HepG2 (cell line): ENCODE measurements around the gene DNAH8. TPM values are rescaled to one million over a fixed set of nuclear protein-coding genes. Genes with fewer than 3 reads are reported as not detected.

ENCODE experiments used
- ATAC-seq: fragments of 200-7000 bp; cut with Tn5 transposase; 3 replicates; pipeline ENCODE4 v1.9.1; 2020; ENCODE audit warnings: mild to moderate bottlenecking, moderate library complexity
- BruUV-seq: library from RNA; stranded (reverse); fragments of 400-500 nt; replicated peaks from 2 replicates; lab custom pipeline; 2021; lab: Mats Ljungman, UMichigan
- CTCF ChIA-PET: fragments of 300-600 bp; formaldehyde crosslinking; extraction: SDS; loops from one replicate; lab custom pipeline; 2021; ENCODE audit warnings: low total read pairs, inconsistent platforms, low intra/inter-chr PET ratio; lab: Yijun Ruan, JAX
- POLR2A ChIA-PET: fragments of 350-600 bp; sonication (Branson Sonifier 250); formaldehyde crosslinking; loops from one replicate; lab custom pipeline; 2020; ENCODE audit warnings: antibody characterized with exemption, inconsistent platforms; lab: Yijun Ruan, JAX
- DNase-seq: peaks from one replicate; pipeline ENCODE4 v3.0.0-alpha.2; 2015; ENCODE audit warnings: low spot score
- FAIRE-seq: peaks from 3 replicates; lab custom pipeline; 2011; peaks lifted over from hg19 to GRCh38; lab: Jason Lieb, UNC
- H2AFZ ChIP-seq: one replicate; pipeline ENCODE4 v1.6.1; 2011; ENCODE audit warnings: low read length, inconsistent platforms
- H3K27ac ChIP-seq: fragments of 300-600 bp; 3 replicates; pipeline ENCODE4 v1.8.0; 2011; ENCODE audit warnings: mixed run types, mild to moderate bottlenecking, mixed read lengths, low read length, inconsistent platforms; ENCODE audit not compliant: insufficient read depth; ENCODE audit errors: extremely low read length
- H3K27me3 ChIP-seq, 2 experiments: fragments of 200-600 bp in 1 of 2; 2 replicates in 1 of 2; 3 replicates in 1 of 2; pipeline versions ENCODE4 v1.6.0 to v1.8.0; 2011; ENCODE audit warnings: low read length in 2 of 2, mild to moderate bottlenecking in 2 of 2, moderate library complexity in 2 of 2, inconsistent platforms in 1 of 2; ENCODE audit not compliant: insufficient read depth in 2 of 2, control insufficient read depth in 1 of 2
- H3K36me3 ChIP-seq, 2 experiments: fragments of 200-600 bp in 1 of 2; replicated peaks in 1 of 2; 2 replicates in 1 of 2; 3 replicates in 1 of 2; pipeline versions ENCODE4 v1.5.1 to v1.8.0; 2011; ENCODE audit warnings: low read length in 2 of 2, inconsistent platforms in 1 of 2; ENCODE audit not compliant: insufficient read depth in 2 of 2, control insufficient read depth in 1 of 2
- H3K4me1 ChIP-seq: 2 replicates; pipeline ENCODE4 v1.5.1; 2012; ENCODE audit warnings: low read length, inconsistent platforms; ENCODE audit not compliant: insufficient read depth
- H3K4me2 ChIP-seq: 2 replicates; pipeline ENCODE4 v1.6.0; 2011; ENCODE audit warnings: low read depth, low read length, inconsistent platforms
- H3K4me3 ChIP-seq, 3 experiments: fragments of 200-600 bp in 1 of 3; sonication (generic), shearing (Covaris generic) in 1 of 3; replicated peaks in 1 of 3; 2 replicates each; pipeline ENCODE4 v1.5.1; 2011 to 2016; ENCODE audit warnings: low read length in 3 of 3, inconsistent platforms in 2 of 3, low read depth in 2 of 3, mild to moderate bottlenecking in 2 of 3, control low read depth in 1 of 3, mixed read lengths in 1 of 3; ENCODE audit not compliant: insufficient read depth in 1 of 3
- H3K79me2 ChIP-seq: one replicate; pipeline ENCODE4 v1.6.1; 2011; ENCODE audit warnings: low read length, inconsistent platforms; ENCODE audit not compliant: insufficient read depth
- H3K9ac ChIP-seq: 2 replicates; pipeline ENCODE4 v1.6.0; 2011; ENCODE audit warnings: mild to moderate bottlenecking, low read depth, low read length, inconsistent platforms; ENCODE audit not compliant: insufficient read depth
- H3K9me3 ChIP-seq: 2 replicates; pipeline ENCODE4 v1.5.1; 2012; ENCODE audit warnings: mild to moderate bottlenecking, low read length
- H4K20me1 ChIP-seq: 2 replicates; pipeline ENCODE4 v1.6.0; 2011; ENCODE audit warnings: inconsistent platforms, mild to moderate bottlenecking, low read length, moderate library complexity; ENCODE audit not compliant: insufficient read depth
- KLF16 ChIP-seq, 2 experiments: sonication (generic) in 1 of 2; formaldehyde crosslinking in 1 of 2; IDR thresholded peaks; 2 replicates each; pipeline versions ENCODE4 v1.6.1 to v1.8.0; 2016 to 2023; ENCODE audit warnings: missing genetic modification reagents in 2 of 2, missing compliant biosample characterization in 1 of 2
- KLF6 ChIP-seq: IDR thresholded peaks from 2 replicates; pipeline ENCODE4 v1.8.0; 2016; ENCODE audit warnings: missing biosample characterization, missing genetic modification reagents
- MAFF ChIP-seq: IDR thresholded peaks from 2 replicates; pipeline ENCODE4 v1.6.1; 2011; ENCODE audit warnings: low read depth, low read length, improper control_type of control experiment
- MBNL3 ChIP-seq: fragments of 250-450 bp; sonication (Bioruptor Pico); conservative IDR thresholded peaks from 2 replicates; pipeline ENCODE4 v1.8.0; 2022; ENCODE audit warnings: mild to moderate bottlenecking, inconsistent platforms
- PHF21A ChIP-seq: sonication (generic); formaldehyde crosslinking; IDR thresholded peaks from 2 replicates; pipeline ENCODE4 v1.5.0; 2020; ENCODE audit warnings: mild to moderate bottlenecking, missing genetic modification reagents
- RFX5 ChIP-seq: IDR thresholded peaks from 2 replicates; pipeline ENCODE4 v1.6.1; 2011; ENCODE audit warnings: low read depth, low read length, improper control_type of control experiment
- RXRA ChIP-seq: sonication (generic); formaldehyde crosslinking; IDR thresholded peaks from 2 replicates; pipeline ENCODE4 v1.5.1; 2020; ENCODE audit warnings: missing genetic modification reagents
- SMYD3 ChIP-seq: sonication (generic); formaldehyde crosslinking; IDR thresholded peaks from 2 replicates; pipeline ENCODE4 v1.8.1; 2023; ENCODE audit warnings: mild to moderate bottlenecking, missing genetic modification reagents
- ZNF432 ChIP-seq: sonication (generic); formaldehyde crosslinking; IDR thresholded peaks from 2 replicates; pipeline ENCODE4 v1.5.0; 2020; ENCODE audit warnings: missing genetic modification reagents, mild to moderate bottlenecking, borderline replicate concordance
- ZNF777 ChIP-seq: sonication (generic); formaldehyde crosslinking; IDR thresholded peaks from 2 replicates; pipeline ENCODE4 v1.4.0; 2020; ENCODE audit warnings: missing genetic modification reagents
- WGBS: methylation state at CpG from one replicate; pipeline ENCODE4 v1.1.6; 2017; ENCODE audit warnings: low lambda C conversion rate; 5-methylcytosine and 5-hydroxymethylcytosine counted together
- in situ Hi-C: cut with HindIII; loops from 2 replicates; pipeline ENCODE4 v1.10.0; 2017; ENCODE audit warnings: low pct_unique_long_range_greater_than_20kb; ENCODE audit not compliant: extremely low pct_ligation_motif_present
- intact Hi-C: fragments of 100-400 bp; cut with micrococcal nuclease; formaldehyde crosslinking; loops from one replicate; pipeline ENCODE4 v1.10.0; 2022; ENCODE audit not compliant: unreplicated experiment
- polyA plus RNA-seq, 8 experiments: library from polyadenylated mRNA; depleted of rRNA in 3 of 8; stranded (reverse) in 7 of 8; unstranded in 1 of 8; fragments of >200 nt; fragmentation: Illumina TruSeq in 4 of 8; extraction: Trizol in 4 of 8; gene quantifications; 2 replicates each; pipeline versions ENCODE4 v1.2.1 to v1.2.3, GENCODE V29; 2011 to 2016; ENCODE audit warnings: low read depth in 4 of 8, missing spikeins in 1 of 8, mixed read lengths in 1 of 8; ENCODE audit not compliant: insufficient read depth in 1 of 8
- total RNA-seq, 5 experiments: library from RNA; depleted of rRNA; stranded (reverse); fragments of >200 nt; fragmentation: Illumina TruSeq; extraction: Trizol; gene quantifications; 2 replicates each; pipeline ENCODE4 v1.2.3, GENCODE V29; 2016; ENCODE audit warnings: low read depth in 1 of 5
- TF ChIP-seq, protein P1 (sequence below): sonication (generic); formaldehyde crosslinking; conservative IDR thresholded peaks from 2 replicates; pipeline ENCODE4 v1.8.1; 2023; ENCODE audit warnings: missing genetic modification reagents
- TF ChIP-seq, protein P2 (sequence below): IDR thresholded peaks from 2 replicates; pipeline ENCODE4 v1.6.1; 2018; ENCODE audit warnings: missing genetic modification reagents
- TF ChIP-seq, protein P3 (sequence below): sonication (generic); formaldehyde crosslinking; IDR thresholded peaks from 2 replicates; pipeline ENCODE4 v1.4.0; 2020; ENCODE audit warnings: low read depth, missing genetic modification reagents
- TF ChIP-seq, protein P4 (sequence below): sonication (generic); formaldehyde crosslinking; IDR thresholded peaks from 2 replicates; pipeline ENCODE4 v1.4.0; 2020; ENCODE audit warnings: missing genetic modification reagents, borderline replicate concordance

DNAH8 gene
- total and polyA plus RNA-seq, 2 of the 13 experiments (the other 11 are each of a cell fraction or from before 2014, with no cell fraction given), result not detected

DNA sequence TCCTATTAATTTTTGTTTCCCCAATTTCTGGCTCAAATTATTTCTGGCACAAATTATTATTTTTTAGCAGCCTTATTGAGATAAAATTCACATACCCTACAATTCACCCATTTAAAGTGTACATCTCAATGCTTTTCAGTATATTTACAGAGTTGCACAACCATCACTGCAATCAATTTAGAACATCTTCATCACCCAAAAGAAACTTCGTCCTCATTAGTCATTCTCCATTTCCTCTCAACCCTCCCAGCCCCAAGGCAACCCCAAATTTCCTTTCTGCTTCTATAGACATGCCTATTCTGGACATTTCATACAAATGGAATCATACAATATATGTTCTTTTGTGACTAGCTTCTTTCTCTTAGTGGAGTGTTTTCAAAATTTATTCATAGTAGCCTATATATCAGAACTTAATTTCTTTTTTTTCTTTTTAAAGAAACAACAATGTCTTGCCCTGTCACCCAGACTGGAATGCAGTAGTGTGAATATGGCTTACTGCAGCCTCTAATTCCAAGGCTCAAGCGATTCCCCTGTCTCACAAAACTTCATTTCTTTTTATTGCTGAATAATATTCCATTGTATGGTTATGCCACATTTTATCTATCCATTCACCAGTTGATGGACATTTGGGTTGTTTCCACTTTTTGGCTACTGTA lies 84.5 kb downstream of the DNAH8 start:
- DNase-seq (no peak), FAIRE-seq (no peak), ATAC-seq (no peak)
- H3K79me2 ChIP-seq, result no peaks in the 10 kb centered on the region
- H3K9me3 ChIP-seq, result no peaks in the 10 kb centered on the region
- POLR2A ChIA-PET, result no interaction called here
- H3K9ac ChIP-seq, result no peak overlapping the region
- H3K36me3 ChIP-seq, result no peaks in the 10 kb centered on the region
- H3K27ac ChIP-seq, result no peak overlapping the region
- CTCF ChIA-PET, result no interaction called here
- no peak overlapping the region for H3K4me3 ChIP-seq
- no TSS peak for BruUV-seq
- in situ Hi-C loops (no loop called here), intact Hi-C loops (no loop called here)
- no peaks in the 10 kb centered on the region for H4K20me1 ChIP-seq
- H3K27me3 ChIP-seq, result no peaks in the 10 kb centered on the region
- TF ChIP-seq KLF6 (CRISPR knock-in tag) (no peak), ZNF777 (no peak), MAFF (no peak), SMYD3 (CRISPR knock-in tag) (no peak), PHF21A (CRISPR knock-in tag) (no peak), MBNL3 (CRISPR knock-in tag) (no peak), KLF16 (CRISPR knock-in tag; IDR thresholded peaks at IDR 0.05) (no peak), RXRA (no peak), RFX5 (no peak), ZNF432 (CRISPR knock-in tag) (no peak)
- TF ChIP-seq, protein P1, sequence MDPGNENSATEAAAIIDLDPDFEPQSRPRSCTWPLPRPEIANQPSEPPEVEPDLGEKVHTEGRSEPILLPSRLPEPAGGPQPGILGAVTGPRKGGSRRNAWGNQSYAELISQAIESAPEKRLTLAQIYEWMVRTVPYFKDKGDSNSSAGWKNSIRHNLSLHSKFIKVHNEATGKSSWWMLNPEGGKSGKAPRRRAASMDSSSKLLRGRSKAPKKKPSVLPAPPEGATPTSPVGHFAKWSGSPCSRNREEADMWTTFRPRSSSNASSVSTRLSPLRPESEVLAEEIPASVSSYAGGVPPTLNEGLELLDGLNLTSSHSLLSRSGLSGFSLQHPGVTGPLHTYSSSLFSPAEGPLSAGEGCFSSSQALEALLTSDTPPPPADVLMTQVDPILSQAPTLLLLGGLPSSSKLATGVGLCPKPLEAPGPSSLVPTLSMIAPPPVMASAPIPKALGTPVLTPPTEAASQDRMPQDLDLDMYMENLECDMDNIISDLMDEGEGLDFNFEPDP (CRISPR knock-in tag), result no peak
- TF ChIP-seq, protein P2, sequence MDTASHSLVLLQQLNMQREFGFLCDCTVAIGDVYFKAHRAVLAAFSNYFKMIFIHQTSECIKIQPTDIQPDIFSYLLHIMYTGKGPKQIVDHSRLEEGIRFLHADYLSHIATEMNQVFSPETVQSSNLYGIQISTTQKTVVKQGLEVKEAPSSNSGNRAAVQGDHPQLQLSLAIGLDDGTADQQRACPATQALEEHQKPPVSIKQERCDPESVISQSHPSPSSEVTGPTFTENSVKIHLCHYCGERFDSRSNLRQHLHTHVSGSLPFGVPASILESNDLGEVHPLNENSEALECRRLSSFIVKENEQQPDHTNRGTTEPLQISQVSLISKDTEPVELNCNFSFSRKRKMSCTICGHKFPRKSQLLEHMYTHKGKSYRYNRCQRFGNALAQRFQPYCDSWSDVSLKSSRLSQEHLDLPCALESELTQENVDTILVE (CRISPR knock-in tag), result no peak
- TF ChIP-seq, protein P3, sequence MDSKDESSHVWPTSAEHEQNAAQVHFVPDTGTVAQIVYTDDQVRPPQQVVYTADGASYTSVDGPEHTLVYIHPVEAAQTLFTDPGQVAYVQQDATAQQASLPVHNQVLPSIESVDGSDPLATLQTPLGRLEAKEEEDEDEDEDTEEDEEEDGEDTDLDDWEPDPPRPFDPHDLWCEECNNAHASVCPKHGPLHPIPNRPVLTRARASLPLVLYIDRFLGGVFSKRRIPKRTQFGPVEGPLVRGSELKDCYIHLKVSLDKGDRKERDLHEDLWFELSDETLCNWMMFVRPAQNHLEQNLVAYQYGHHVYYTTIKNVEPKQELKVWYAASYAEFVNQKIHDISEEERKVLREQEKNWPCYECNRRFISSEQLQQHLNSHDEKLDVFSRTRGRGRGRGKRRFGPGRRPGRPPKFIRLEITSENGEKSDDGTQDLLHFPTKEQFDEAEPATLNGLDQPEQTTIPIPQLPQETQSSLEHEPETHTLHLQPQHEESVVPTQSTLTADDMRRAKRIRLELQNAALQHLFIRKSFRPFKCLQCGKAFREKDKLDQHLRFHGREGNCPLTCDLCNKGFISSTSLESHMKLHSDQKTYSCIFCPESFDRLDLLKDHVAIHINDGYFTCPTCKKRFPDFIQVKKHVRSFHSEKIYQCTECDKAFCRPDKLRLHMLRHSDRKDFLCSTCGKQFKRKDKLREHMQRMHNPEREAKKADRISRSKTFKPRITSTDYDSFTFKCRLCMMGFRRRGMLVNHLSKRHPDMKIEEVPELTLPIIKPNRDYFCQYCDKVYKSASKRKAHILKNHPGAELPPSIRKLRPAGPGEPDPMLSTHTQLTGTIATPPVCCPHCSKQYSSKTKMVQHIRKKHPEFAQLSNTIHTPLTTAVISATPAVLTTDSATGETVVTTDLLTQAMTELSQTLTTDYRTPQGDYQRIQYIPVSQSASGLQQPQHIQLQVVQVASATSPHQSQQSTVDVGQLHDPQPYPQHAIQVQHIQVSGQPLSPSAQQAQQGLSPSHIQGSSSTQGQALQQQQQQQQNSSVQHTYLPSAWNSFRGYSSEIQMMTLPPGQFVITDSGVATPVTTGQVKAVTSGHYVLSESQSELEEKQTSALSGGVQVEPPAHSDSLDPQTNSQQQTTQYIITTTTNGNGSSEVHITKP (CRISPR knock-in tag), result no peak
- TF ChIP-seq, protein P4, sequence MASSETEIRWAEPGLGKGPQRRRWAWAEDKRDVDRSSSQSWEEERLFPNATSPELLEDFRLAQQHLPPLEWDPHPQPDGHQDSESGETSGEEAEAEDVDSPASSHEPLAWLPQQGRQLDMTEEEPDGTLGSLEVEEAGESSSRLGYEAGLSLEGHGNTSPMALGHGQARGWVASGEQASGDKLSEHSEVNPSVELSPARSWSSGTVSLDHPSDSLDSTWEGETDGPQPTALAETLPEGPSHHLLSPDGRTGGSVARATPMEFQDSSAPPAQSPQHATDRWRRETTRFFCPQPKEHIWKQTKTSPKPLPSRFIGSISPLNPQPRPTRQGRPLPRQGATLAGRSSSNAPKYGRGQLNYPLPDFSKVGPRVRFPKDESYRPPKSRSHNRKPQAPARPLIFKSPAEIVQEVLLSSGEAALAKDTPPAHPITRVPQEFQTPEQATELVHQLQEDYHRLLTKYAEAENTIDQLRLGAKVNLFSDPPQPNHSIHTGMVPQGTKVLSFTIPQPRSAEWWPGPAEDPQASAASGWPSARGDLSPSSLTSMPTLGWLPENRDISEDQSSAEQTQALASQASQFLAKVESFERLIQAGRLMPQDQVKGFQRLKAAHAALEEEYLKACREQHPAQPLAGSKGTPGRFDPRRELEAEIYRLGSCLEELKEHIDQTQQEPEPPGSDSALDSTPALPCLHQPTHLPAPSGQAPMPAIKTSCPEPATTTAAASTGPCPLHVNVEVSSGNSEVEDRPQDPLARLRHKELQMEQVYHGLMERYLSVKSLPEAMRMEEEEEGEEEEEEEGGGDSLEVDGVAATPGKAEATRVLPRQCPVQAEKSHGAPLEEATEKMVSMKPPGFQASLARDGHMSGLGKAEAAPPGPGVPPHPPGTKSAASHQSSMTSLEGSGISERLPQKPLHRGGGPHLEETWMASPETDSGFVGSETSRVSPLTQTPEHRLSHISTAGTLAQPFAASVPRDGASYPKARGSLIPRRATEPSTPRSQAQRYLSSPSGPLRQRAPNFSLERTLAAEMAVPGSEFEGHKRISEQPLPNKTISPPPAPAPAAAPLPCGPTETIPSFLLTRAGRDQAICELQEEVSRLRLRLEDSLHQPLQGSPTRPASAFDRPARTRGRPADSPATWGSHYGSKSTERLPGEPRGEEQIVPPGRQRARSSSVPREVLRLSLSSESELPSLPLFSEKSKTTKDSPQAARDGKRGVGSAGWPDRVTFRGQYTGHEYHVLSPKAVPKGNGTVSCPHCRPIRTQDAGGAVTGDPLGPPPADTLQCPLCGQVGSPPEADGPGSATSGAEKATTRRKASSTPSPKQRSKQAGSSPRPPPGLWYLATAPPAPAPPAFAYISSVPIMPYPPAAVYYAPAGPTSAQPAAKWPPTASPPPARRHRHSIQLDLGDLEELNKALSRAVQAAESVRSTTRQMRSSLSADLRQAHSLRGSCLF (CRISPR knock-in tag), result no peak
- H3K4me1 ChIP-seq, result no peaks in the 10 kb centered on the region
- H2AFZ ChIP-seq, result no peak overlapping the region
- H3K4me2 ChIP-seq, result no peak overlapping the region
- 20% methylated on average over 2 of the region's 2 CpGs for WGBS
